Small intestine (tissue), 16 donors: ENCODE results near the gene MTMR1. TPM values are rescaled to one million over a fixed set of nuclear protein-coding genes. Genes with fewer than 3 reads are reported as not detected.
A peak's percentile ranks its signal among the peaks of the same experiment; 100 is the strongest.

ENCODE experiments used
- DNase-seq, 2 donors: peaks; one replicate each; pipeline versions ENCODE4 v3.0.0 to v3.0.0-alpha.2; 2013
- FAIRE-seq: peaks from 2 replicates; lab custom pipeline; 2012; peaks lifted over from hg19 to GRCh38; lab: Jason Lieb, UNC
- H3K27ac ChIP-seq, 3 donors: one replicate each; pipeline ENCODE4 v1.5.1; 2013; ENCODE audit warnings: low read length in 2 of 3, mild to moderate bottlenecking in 2 of 3, control low read depth in 1 of 3, inconsistent platforms in 1 of 3, low read depth in 1 of 3, moderate library complexity in 1 of 3
- H3K27me3 ChIP-seq, 3 donors: one replicate each; pipeline ENCODE4 v1.6.1; 2013; ENCODE audit warnings: low read length in 3 of 3, inconsistent platforms in 1 of 3; ENCODE audit not compliant: control insufficient read depth in 3 of 3, insufficient read depth in 3 of 3
- H3K36me3 ChIP-seq, 3 donors: one replicate each; pipeline ENCODE4 v1.6.1; 2013; ENCODE audit warnings: low read length in 3 of 3, inconsistent platforms in 1 of 3, low read depth in 1 of 3, mild to moderate bottlenecking in 1 of 3, moderate library complexity in 1 of 3; ENCODE audit not compliant: control insufficient read depth in 3 of 3, insufficient read depth in 2 of 3
- H3K4me1 ChIP-seq, 3 donors: one replicate each; pipeline ENCODE4 v1.6.1; 2013; ENCODE audit warnings: low read length in 2 of 3, inconsistent platforms in 1 of 3, low read depth in 1 of 3, mild to moderate bottlenecking in 1 of 3, moderate library complexity in 1 of 3; ENCODE audit not compliant: control insufficient read depth in 3 of 3, insufficient read depth in 2 of 3
- H3K4me3 ChIP-seq, 3 donors: one replicate each; pipeline ENCODE4 v1.5.1; 2013; ENCODE audit warnings: low read length in 3 of 3, control low read depth in 1 of 3, inconsistent platforms in 1 of 3, low read depth in 1 of 3, mild to moderate bottlenecking in 1 of 3, moderate library complexity in 1 of 3
- H3K9me3 ChIP-seq, 2 donors: one replicate each; pipeline ENCODE4 v1.6.1; 2013; ENCODE audit warnings: low read depth in 1 of 2, low read length in 1 of 2; ENCODE audit not compliant: control insufficient read depth in 2 of 2, insufficient read depth in 1 of 2
- WGBS, 3 donors: extraction: QIAGEN DNeasy Blood & Tissue Kit; methylation state at CpG; one replicate each; pipeline ENCODE4 v1.1.7; 2013; 5-methylcytosine and 5-hydroxymethylcytosine counted together
- long read RNA-seq, 10 donors: transcript quantifications; one replicate each; lab custom pipeline, GENCODE V29; 2026
- polyA plus RNA-seq, 4 donors: library from polyadenylated mRNA; stranded (reverse) in 3 of 4; unstranded in 1 of 4; fragments of 200-250 nt in 3 of 4; fragments of 120-200 nt in 1 of 4; gene quantifications; one replicate each; pipeline versions ENCODE4 v1.2.1 to v1.2.3, GENCODE V29; 2013
- donor health status: healthy with polysubstance abuse.
- donor health status: control.
- donor health status: control.
- donor health status: Bipolar disorder and iron deficiency.
- donor health status: healthy.

The MTMR1 gene
- polyA plus RNA-seq = 10 to 100 TPM in 1 of 4 donors, 1 to 10 TPM in 3; 5.6 to 18.1 (median 6.4) TPM
- long read RNA-seq, donor 1, partial matches to known transcripts = 7 of 7 reads
- long read RNA-seq, donor 1, other reads (novel, unspliced or antisense) = 0 of 7 reads
- long read RNA-seq, donor 2 = 0 reads
- long read RNA-seq, donor 3, partial matches to known transcripts = 5 of 5 reads
- long read RNA-seq, donor 3, other reads (novel, unspliced or antisense) = 0 of 5 reads
- long read RNA-seq, donor 4 = 0 reads
- long read RNA-seq, donor 5 = 0 reads
- long read RNA-seq, donor 6, full-length matches to known transcripts = 1 of 1 reads
- long read RNA-seq, donor 6, partial matches to known transcripts = 0 of 1 reads
- long read RNA-seq, donor 6, other reads (novel, unspliced or antisense) = 0 of 1 reads
- long read RNA-seq, donor 7 = 0 reads
- long read RNA-seq, donor 8 = 0 reads
- long read RNA-seq, donor 9 = 0 reads
- long read RNA-seq, donor 10, partial matches to known transcripts = 14 of 14 reads
- long read RNA-seq, donor 10, other reads (novel, unspliced or antisense) = 0 of 14 reads

DNA sequence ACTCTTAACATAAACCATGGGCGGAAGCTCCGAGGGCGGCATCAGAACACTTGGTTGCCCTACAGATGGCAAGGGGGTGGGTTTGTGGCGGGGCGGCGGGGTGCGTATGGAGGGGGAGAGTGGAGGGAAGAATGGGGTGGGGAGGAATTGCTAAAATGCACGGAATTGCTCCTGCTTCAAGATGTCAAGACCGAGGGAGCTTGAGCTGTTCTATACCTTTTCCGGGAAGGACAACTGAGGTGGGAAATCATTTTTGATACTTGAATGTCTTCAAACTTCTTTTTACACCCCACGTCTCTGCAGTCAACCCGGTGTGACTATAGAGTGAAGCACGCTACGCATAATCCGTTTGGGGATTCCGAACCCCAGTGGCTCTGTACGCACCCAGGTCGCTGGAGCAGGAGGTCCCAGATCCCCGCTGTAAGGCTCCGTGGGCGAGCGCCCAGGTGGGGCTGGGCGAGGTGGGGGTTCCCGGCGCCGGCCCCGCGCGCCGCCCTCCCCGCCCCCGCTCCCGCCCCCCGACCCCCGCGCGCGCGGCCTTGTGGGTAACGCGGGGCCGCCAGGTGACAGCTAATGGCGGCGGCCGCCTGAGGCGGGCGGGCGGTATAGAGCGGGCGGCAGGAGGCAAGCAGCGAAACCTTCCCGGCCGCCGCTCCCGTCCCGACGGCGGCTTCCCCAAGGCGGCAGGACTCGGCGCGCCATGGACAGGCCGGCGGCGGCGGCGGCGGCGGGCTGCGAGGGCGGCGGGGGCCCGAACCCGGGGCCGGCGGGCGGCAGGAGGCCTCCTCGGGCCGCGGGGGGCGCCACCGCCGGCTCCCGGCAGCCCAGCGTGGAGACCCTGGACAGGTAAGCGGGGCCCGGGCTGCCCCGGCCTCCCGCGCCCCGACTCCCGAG, at the start of gene MTMR1:
MTMR1 (plus strand) TSS at position 566 of the 894 bp plus-strand sequence; CDS start at position 701, 135 bp downstream.
- H3K4me3 ChIP-seq = peak within 1 kb of the TSS; percentile 57 to 80 (median 61)
- no peaks in the 10 kb centered on the region for H3K9me3 ChIP-seq
- H3K27me3 ChIP-seq = no peaks in the 10 kb centered on the region
- WGBS, 3 donors = 1 to 24% (median 10%) methylated on average over 21 to 92 of the region's 92 CpGs
- FAIRE-seq (no peak), DNase-seq (peak; percentile 16 to 41)
- peaks cover 0 to 5% (median 0%) of the 10 kb centered on the region in 3 donors for H3K36me3 ChIP-seq
- peaks cover 0 to 7% (median 0%) of the 10 kb centered on the region in 3 donors for H3K4me1 ChIP-seq
- H3K27ac ChIP-seq = peak within 1 kb of the TSS; percentile 74 to 95 (median 77)

DNA sequence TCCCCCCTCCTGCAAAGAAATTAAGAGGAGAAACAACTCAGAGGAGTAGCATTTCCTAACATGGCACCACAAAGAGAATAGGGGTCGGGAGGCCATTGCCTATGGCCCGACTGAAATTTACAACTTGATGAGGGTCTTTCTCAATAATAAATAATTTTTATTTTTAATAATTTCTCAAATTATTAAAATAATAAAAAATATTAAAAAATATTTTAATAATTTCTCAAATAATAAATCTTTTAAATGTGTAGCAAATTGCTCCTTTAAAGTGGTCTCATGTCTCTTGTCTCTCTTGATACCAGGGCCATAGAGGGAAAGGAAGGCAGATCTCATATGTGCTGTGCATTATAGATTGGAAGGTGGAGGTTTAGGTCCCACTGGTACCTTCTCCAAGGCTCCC, 49.2 kb upstream of the MTMR1 start:
- Histone ChIP-seq H3K27me3 (no peaks in the 10 kb centered on the region), H3K27ac (no peak overlapping the region), H3K4me1 (no peaks in the 10 kb centered on the region), H3K4me3 (no peak overlapping the region), H3K36me3 (peaks cover 2 to 6% (median 4%) of the 10 kb centered on the region in 3 donors), H3K9me3 (no peaks in the 10 kb centered on the region)
- FAIRE-seq (no peak), DNase-seq (no peak)
- WGBS, 3 donors = 83 to 95% (median 94%) methylated on average over 2 of the region's 2 CpGs

DNA sequence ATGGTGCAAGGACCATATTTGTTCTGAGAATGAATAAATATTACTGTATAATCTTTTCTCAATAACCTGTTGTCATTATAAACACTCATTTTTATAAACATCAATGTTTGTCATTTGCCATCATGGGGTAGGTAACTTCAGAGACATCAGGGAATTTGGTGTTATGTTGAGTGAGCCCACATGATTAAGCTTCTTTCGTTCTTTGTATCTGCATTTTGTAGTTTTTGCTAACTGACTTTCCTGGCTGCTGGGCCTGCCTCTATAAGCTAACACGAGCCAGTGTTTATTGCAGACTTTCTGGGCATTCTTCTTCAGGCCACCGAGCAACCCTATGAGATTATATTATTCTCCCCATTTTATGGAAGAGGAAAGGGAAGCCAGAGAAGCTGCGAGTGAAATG, 48.8 kb upstream of the MTMR1 start:
- H3K27me3 ChIP-seq = no peaks in the 10 kb centered on the region
- no peaks in the 10 kb centered on the region for H3K4me1 ChIP-seq
- DNase-seq (no peak), FAIRE-seq (no peak)
- no peak overlapping the region for H3K27ac ChIP-seq
- WGBS, 3 donors = 67 to 86% (median 81%) methylated on average over 4 of the region's 4 CpGs
- H3K36me3 ChIP-seq = peaks cover 2 to 9% (median 4%) of the 10 kb centered on the region in 3 donors
- H3K4me3 ChIP-seq = no peak overlapping the region
- H3K9me3 ChIP-seq = no peaks in the 10 kb centered on the region

DNA sequence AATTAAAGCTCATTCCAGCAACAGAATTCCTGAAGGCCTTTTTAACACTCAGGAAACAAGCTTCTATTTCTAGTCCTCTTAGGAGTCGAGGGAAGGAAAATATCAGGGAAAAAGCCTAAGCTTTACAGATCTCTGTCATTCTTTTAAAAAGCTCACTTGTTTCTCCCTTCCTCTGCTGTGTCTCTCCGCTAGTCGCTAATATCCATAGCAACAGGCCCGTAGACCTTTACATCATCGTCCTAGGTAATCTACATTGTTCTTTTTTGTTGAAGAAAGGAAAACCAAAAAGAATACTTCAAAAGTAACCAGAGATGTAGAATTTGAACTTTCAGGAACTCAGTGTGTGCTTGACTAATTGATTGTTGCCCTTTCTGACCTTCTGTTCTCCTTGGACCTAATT, 45.9 kb upstream of the MTMR1 start:
- H3K36me3 ChIP-seq = peaks cover 0 to 11% (median 4%) of the 10 kb centered on the region in 3 donors
- no peak overlapping the region for H3K27ac ChIP-seq
- no peaks in the 10 kb centered on the region for H3K9me3 ChIP-seq
- WGBS, 3 donors = 79 to 91% (median 84%) methylated on average over 5 of the region's 5 CpGs
- no peak for FAIRE-seq
- H3K4me3 ChIP-seq = no peak overlapping the region
- no peak for DNase-seq
- H3K4me1 ChIP-seq = no peaks in the 10 kb centered on the region
- H3K27me3 ChIP-seq = no peaks in the 10 kb centered on the region

DNA sequence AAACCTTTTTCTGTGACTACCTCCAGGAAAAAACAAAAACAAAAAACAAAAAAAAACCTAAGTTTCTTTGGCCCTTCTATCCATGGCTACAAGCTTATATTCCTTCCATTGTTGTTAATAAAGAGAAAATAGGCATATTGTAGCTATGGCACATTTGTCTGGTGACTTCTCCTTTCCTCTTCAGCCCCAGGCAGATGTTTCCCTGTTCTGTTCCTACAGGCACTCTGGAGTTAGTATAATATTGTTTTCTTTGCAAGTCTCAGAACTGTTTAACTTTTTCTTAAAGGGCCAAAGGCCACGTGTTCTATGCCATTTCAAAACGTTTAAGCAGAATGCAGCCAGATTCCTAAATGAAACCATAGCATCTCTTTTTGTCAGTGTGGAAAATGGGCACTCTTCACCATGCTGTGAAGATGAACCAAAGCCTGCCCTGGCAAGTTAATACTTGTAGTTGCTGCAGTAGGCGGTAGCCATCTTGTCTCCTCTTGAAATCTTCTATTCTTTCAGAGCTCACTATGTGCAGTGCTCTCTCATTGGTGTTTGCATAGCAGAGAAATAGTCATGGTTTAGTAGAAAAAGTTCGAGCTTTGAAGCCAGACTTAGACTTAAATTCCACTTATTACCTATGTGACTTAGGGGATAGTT, 44.8 kb upstream of the MTMR1 start:
- peaks cover 0 to 9% (median 6%) of the 10 kb centered on the region in 3 donors for H3K36me3 ChIP-seq
- peak; percentile 70 for FAIRE-seq
- no peaks in the 10 kb centered on the region for H3K4me1 ChIP-seq
- no peak for DNase-seq
- H3K27me3 ChIP-seq = no peaks in the 10 kb centered on the region
- H3K9me3 ChIP-seq = no peaks in the 10 kb centered on the region
- WGBS, 3 donors = 51 to 75% (median 73%) methylated on average over 4 of the region's 4 CpGs
- peak overlapping the region in 1 of 3 donors; percentile 20 for H3K27ac ChIP-seq
- no peak overlapping the region for H3K4me3 ChIP-seq

DNA sequence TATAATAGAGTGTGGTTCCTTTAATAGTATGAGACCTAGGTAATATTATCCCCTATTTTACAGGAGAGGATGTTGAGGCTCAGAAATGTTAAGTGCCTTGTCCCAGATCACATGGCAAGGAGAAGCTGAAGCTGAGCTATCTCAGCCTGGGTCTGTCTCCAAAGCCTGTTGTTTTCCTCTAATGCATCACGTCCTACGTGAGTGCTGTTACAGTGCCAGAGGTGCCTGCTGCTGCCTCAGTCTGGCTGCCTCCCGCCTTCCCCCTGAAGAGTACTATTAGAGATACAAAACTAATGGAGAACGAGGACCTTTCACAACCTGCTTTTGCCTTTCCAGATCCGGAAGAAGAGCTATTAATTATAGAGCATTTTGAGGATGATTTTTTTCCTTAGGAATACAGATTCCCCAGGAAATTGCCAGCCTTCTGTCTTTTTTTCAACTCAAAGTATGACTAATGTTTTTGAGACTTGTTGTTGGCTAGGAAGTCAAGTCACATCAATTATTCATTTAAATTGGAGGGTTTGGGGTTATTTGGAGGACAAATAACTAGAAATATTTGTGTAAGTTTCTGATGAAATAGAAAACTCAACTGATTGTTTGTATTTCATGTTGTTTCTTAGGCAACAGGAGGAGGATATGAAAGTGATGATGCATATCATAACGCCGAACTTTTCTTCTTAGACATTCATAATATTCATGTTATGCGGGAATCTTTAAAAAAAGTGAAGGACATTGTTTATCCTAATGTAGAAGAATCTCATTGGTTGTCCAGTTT, 43.9 kb upstream of the MTMR1 start:
- H3K4me1 ChIP-seq = no peaks in the 10 kb centered on the region
- no peaks in the 10 kb centered on the region for H3K27me3 ChIP-seq
- 58 to 83% (median 69%) methylated on average over 8 of the region's 8 CpGs for WGBS, 3 donors
- peak overlapping the region in 1 of 3 donors; percentile 27 for H3K27ac ChIP-seq
- no peaks in the 10 kb centered on the region for H3K9me3 ChIP-seq
- peaks cover 0 to 9% (median 6%) of the 10 kb centered on the region in 3 donors for H3K36me3 ChIP-seq
- H3K4me3 ChIP-seq = no peak overlapping the region
- peak in 1 of 2 donors; percentile 1 for DNase-seq
- no peak for FAIRE-seq

DNA sequence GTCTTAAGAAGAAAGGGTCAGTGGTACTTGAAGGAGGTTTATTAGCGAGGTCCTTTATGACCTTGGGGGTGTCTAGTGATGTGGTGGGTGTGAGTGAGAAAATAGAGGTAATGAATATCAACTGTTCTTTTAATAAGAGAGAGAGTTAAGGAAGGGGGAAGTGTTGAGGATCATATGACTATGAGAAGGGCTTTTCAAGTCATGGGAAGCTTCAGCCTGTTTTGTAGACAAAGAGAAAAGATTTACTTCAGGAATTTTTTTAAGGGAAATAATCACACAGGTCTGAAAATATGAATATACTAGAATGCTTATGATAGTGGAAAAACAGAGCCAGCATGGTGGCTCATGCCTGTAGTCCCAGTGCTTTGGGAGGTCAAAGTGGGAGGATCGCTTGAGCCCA, 41.3 kb upstream of the MTMR1 start:
- WGBS, 3 donors = 78 to 92% (median 88%) methylated on average over 2 of the region's 2 CpGs
- no peaks in the 10 kb centered on the region for H3K4me1 ChIP-seq
- peaks cover 0 to 6% (median 4%) of the 10 kb centered on the region in 3 donors for H3K36me3 ChIP-seq
- H3K27ac ChIP-seq = no peak overlapping the region
- DNase-seq (no peak), FAIRE-seq (no peak)
- H3K27me3 ChIP-seq = no peaks in the 10 kb centered on the region
- no peaks in the 10 kb centered on the region for H3K9me3 ChIP-seq
- no peak overlapping the region for H3K4me3 ChIP-seq
